ENCODE results near the gene GRM2.

DNA sequence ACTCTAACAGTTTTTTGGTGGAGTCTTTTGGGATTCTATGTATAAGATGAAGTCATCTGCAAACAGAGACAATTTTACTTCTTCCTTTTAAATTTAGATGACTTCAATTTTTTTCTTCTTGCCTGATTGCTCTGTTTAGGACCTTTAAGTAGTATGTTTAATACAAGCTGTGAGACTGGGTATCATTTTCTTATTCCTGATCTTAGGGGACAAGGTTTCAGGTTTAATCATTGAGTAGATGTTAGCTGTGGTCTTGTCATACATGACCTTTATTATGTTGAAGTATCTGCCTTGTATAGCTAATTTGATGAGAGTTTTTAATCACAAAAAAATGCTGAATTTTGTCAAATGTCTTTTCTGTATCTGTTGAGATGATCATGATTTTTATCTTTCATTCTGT, 20.6 kb downstream of the GRM2 start:
- TF ChIP-seq, protein P1, sequence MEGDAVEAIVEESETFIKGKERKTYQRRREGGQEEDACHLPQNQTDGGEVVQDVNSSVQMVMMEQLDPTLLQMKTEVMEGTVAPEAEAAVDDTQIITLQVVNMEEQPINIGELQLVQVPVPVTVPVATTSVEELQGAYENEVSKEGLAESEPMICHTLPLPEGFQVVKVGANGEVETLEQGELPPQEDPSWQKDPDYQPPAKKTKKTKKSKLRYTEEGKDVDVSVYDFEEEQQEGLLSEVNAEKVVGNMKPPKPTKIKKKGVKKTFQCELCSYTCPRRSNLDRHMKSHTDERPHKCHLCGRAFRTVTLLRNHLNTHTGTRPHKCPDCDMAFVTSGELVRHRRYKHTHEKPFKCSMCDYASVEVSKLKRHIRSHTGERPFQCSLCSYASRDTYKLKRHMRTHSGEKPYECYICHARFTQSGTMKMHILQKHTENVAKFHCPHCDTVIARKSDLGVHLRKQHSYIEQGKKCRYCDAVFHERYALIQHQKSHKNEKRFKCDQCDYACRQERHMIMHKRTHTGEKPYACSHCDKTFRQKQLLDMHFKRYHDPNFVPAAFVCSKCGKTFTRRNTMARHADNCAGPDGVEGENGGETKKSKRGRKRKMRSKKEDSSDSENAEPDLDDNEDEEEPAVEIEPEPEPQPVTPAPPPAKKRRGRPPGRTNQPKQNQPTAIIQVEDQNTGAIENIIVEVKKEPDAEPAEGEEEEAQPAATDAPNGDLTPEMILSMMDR (IDR thresholded peaks at IDR 0.05): no peak
- TF ChIP-seq POLR2A (IDR thresholded peaks at IDR 0.05) (no peak), EP300 (IDR thresholded peaks at IDR 0.05; ENCODE audit: low read depth) (no peak)

Data from transverse colon (tissue), 3 donors.